Osteoblast (primary cell): ENCODE measurements around the gene DEDD2. TPM values are rescaled to one million over a fixed set of nuclear protein-coding genes. Genes with fewer than 3 reads are reported as not detected.
A peak's percentile ranks its signal among the peaks of the same experiment; 100 is the strongest.

Experiments used
- DNase-seq: peaks from one replicate; pipeline ENCODE4 v3.0.0; 2011; ENCODE audit warnings: low spot score, mixed read lengths; ENCODE audit not compliant: insufficient read length; ENCODE audit errors: missing footprints
- H2AFZ ChIP-seq: 2 replicates; pipeline ENCODE4 v1.6.0; 2011; ENCODE audit warnings: mild to moderate bottlenecking, low read length
- H3K27ac ChIP-seq: 2 replicates; pipeline ENCODE4 v1.5.1; 2011; ENCODE audit warnings: mild to moderate bottlenecking, low read depth, low read length, moderate library complexity
- H3K27me3 ChIP-seq: 2 replicates; pipeline ENCODE4 v1.6.0; 2012; ENCODE audit warnings: mild to moderate bottlenecking, control low read depth, inconsistent platforms, low read length, moderate library complexity; ENCODE audit not compliant: insufficient read depth
- H3K36me3 ChIP-seq: 2 replicates; pipeline ENCODE4 v1.5.1; 2011; ENCODE audit warnings: mild to moderate bottlenecking, low read length, control low read depth, moderate library complexity; ENCODE audit not compliant: insufficient read depth
- H3K4me1 ChIP-seq: 2 replicates; pipeline ENCODE4 v1.5.1; 2011; ENCODE audit warnings: mild to moderate bottlenecking, low read length, control low read depth, moderate library complexity; ENCODE audit not compliant: insufficient read depth
- H3K4me2 ChIP-seq: 2 replicates; pipeline ENCODE4 v1.6.0; 2011; ENCODE audit warnings: mild to moderate bottlenecking, low read length; ENCODE audit not compliant: insufficient read depth
- H3K4me3 ChIP-seq: fragments of 200-600 bp; sonication (generic); 3 replicates; pipeline ENCODE4 v1.5.1; 2012; ENCODE audit warnings: mild to moderate bottlenecking, low read length, inconsistent platforms; ENCODE audit not compliant: insufficient read depth
- H3K79me2 ChIP-seq: 2 replicates; pipeline ENCODE4 v1.6.0; 2012; ENCODE audit warnings: mild to moderate bottlenecking, low read length, control low read depth, inconsistent platforms; ENCODE audit not compliant: insufficient read depth
- H3K9me3 ChIP-seq: 2 replicates; pipeline ENCODE4 v1.5.1; 2011; ENCODE audit warnings: low read depth, low read length, control low read depth
- H4K20me1 ChIP-seq: 2 replicates; pipeline ENCODE4 v1.6.0; 2012; ENCODE audit warnings: mild to moderate bottlenecking, low read length, control low read depth; ENCODE audit not compliant: insufficient read depth
- total RNA-seq: library from RNA; depleted of rRNA; stranded (reverse); fragments of >200 nt; gene quantifications from 2 replicates; pipeline ENCODE4 v1.2.3, GENCODE V29; 2012
- TF ChIP-seq, protein P1 (sequence below): IDR thresholded peaks from 2 replicates; pipeline ENCODE4 v1.5.1; 2011; ENCODE audit warnings: mild to moderate bottlenecking, low read depth, low read length, moderate library complexity; ENCODE audit errors: extremely low read depth

The DEDD2 gene
- total RNA-seq, 1 donor = 19.9 TPM

DNA sequence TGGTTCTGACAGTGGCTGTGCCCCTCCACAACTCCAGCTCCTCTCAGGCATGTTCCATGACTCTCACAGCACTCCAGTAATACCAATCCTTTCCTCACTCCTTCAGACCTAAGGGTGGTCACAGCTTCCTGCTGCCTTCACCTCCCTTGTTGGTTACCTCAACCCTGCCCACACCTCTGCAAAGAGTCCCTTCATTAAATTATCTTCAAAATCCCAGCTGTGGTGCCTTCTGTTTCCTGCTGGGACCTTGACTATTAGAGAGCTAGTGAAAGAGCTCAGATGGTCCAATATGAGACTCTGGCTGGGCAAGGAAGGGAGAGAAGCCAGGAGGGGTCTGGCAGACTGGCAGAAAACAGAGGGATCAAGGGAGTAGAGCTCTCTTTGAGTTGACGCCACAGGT is 26.1 kb downstream of the DEDD2 start:
- Histone ChIP-seq H3K4me1 (peaks cover 5% of the 10 kb centered on the region), H2AFZ (no peak overlapping the region), H4K20me1 (no peaks in the 10 kb centered on the region), H3K36me3 (no peaks in the 10 kb centered on the region), H3K79me2 (no peaks in the 10 kb centered on the region), H3K4me2 (no peak overlapping the region), H3K27ac (no peak overlapping the region), H3K9me3 (peaks cover 4% of the 10 kb centered on the region), H3K27me3 (no peaks in the 10 kb centered on the region), H3K4me3 (no peak overlapping the region)
- peak; percentile 38 for DNase-seq
- TF ChIP-seq, protein P1, sequence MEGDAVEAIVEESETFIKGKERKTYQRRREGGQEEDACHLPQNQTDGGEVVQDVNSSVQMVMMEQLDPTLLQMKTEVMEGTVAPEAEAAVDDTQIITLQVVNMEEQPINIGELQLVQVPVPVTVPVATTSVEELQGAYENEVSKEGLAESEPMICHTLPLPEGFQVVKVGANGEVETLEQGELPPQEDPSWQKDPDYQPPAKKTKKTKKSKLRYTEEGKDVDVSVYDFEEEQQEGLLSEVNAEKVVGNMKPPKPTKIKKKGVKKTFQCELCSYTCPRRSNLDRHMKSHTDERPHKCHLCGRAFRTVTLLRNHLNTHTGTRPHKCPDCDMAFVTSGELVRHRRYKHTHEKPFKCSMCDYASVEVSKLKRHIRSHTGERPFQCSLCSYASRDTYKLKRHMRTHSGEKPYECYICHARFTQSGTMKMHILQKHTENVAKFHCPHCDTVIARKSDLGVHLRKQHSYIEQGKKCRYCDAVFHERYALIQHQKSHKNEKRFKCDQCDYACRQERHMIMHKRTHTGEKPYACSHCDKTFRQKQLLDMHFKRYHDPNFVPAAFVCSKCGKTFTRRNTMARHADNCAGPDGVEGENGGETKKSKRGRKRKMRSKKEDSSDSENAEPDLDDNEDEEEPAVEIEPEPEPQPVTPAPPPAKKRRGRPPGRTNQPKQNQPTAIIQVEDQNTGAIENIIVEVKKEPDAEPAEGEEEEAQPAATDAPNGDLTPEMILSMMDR = no peak

DNA sequence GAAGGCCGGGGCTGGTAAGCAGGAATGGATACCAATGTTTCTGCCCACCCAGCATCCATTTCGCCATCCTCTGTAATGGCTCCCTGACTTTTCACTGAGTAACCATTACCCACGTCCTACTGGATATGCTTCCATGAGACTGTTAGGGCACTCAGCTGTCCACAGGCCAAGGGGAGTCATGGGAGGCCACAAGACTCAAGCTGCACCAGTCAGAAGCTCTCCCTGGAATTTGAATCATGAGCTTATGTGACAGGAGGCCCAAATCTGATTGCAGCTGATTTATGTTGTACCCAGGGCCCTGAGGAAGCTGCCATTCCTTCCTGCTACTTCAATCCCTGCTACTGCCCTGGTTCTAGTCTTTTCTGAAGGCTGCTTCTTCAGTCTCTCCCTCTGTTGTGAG is 28.3 kb downstream of the DEDD2 start:
- no peak overlapping the region for H3K27ac ChIP-seq
- H2AFZ ChIP-seq = no peak overlapping the region
- peak; percentile 78 for DNase-seq
- no peaks in the 10 kb centered on the region for H3K36me3 ChIP-seq
- no peaks in the 10 kb centered on the region for H3K79me2 ChIP-seq
- TF ChIP-seq, protein P1 = no peak
- H3K4me1 ChIP-seq = peaks cover 19% of the 10 kb centered on the region
- no peak overlapping the region for H3K4me3 ChIP-seq
- no peaks in the 10 kb centered on the region for H3K27me3 ChIP-seq
- no peak overlapping the region for H3K4me2 ChIP-seq
- no peaks in the 10 kb centered on the region for H4K20me1 ChIP-seq
- peaks cover 4% of the 10 kb centered on the region for H3K9me3 ChIP-seq

DNA sequence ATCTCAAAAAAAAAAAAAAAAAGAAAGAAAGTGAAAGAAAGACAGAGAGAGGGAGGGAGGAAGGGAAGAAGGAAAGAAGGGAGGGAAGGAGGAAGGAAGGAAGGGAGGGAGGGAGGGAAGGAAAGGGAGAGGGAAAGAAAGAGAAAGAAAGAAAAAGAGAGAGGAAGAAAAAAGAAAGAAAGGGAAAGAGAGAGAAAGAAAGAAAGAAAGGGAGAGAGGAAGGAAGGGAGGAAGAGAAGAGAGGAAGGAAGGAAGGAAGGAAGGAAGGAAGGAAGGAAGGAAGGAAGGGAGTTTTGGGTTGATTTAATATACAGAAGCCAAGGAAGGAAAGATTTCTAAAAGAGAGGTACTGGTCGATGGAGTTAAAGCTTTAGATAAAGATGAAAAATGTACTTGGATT is 28.8 kb downstream of the DEDD2 start:
- Histone ChIP-seq H3K27me3 (no peaks in the 10 kb centered on the region), H3K36me3 (no peaks in the 10 kb centered on the region), H3K4me2 (no peak overlapping the region), H3K27ac (no peak overlapping the region), H3K9me3 (peaks cover 4% of the 10 kb centered on the region), H3K4me1 (peaks cover 21% of the 10 kb centered on the region), H3K79me2 (no peaks in the 10 kb centered on the region), H3K4me3 (no peak overlapping the region), H2AFZ (no peak overlapping the region), H4K20me1 (no peaks in the 10 kb centered on the region)
- no peak for DNase-seq
- TF ChIP-seq, protein P1 = no peak

DNA sequence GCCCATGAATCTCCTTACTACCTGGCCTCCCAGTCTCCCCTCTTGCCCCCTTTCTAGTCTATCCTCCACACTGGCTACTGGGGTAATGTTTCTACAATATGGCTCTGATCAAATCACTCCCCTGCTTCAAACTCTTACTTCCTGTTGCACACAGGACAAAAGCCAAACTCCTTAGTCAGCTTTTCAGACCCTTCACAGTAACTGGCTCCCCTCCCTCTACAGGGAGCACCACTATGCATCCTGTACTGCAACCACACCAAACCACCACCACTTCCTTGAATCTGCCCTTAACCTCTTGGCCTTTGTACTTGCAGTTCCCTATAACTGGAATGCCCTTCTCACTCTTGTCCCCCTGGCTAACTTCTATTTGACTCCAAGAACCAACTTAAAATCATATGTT is 32.2 kb downstream of the DEDD2 start:
- Histone ChIP-seq H3K4me1 (peaks cover 16% of the 10 kb centered on the region), H3K27ac (no peak overlapping the region), H3K4me2 (no peak overlapping the region), H3K4me3 (no peak overlapping the region), H3K79me2 (no peaks in the 10 kb centered on the region), H3K27me3 (peaks cover 19% of the 10 kb centered on the region), H3K36me3 (no peaks in the 10 kb centered on the region), H3K9me3 (no peaks in the 10 kb centered on the region), H4K20me1 (no peaks in the 10 kb centered on the region), H2AFZ (peak overlapping the region; percentile 60)
- TF ChIP-seq, protein P1 = no peak
- peak; percentile 73 for DNase-seq
